Measurements from ENCODE around the gene ZNF462. TPM values are rescaled to one million over a fixed set of nuclear protein-coding genes. Genes with fewer than 3 reads are reported as not detected.

The ZNF462 gene
- total and polyA plus RNA-seq, 2 experiments from 2014 or later = 40.0 to 101 TPM

DNA sequence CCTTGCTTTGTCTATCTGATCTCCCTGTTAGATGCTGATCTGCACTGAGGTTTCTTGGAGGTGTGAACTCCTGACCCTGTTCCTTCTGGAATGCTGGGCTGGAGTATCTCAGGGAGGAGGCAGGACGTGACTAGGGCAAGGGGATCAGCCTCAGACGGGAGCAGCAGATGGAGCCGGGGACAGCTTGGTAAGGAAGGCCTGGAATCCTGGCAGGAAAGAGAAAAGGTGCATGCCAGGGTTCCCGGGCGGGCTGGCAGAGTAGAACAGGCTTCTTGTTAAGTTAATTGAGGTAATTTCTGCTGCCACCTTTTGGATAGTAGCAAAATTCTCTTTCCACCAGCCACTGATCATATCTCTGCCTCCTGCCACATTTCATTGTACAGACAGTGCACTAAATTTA lies 180.9 kb downstream of the ZNF462 start:
- Histone ChIP-seq H3F3A (replicated peaks; ENCODE audit: low read depth) (no peaks in the 10 kb centered on the region), H2AFZ (0 out of 2 replicates have a peak overlapping the region, but pooled peaks have one; percentile 43), H3K27me3 (ENCODE audit: insufficient read depth) (no peaks in the 10 kb centered on the region), H3K36me3 (ENCODE audit: insufficient read depth) (no peaks in the 10 kb centered on the region), H3K9me2 (ENCODE audit: insufficient read depth) (peaks cover 13% of the 10 kb centered on the region), H3K27ac (ENCODE audit: low read depth) (no peak overlapping the region), H3K4me2 (no peak overlapping the region), H3K4me3 (no peak overlapping the region), H4K20me1 (replicated peaks; ENCODE audit: insufficient read depth) (no peaks in the 10 kb centered on the region), H3K4me1 (ENCODE audit: insufficient read depth) (no peaks in the 10 kb centered on the region), H3K79me2 (replicated peaks; ENCODE audit: insufficient read depth) (no peaks in the 10 kb centered on the region)
- Mint-ChIP-seq H3K36me3 (ENCODE audit: low read depth) (peaks cover 3% of the 10 kb centered on the region; the same call in 1 of the 3 replicates), H3K4me3 (no peak overlapping the region), H3K27me3 (ENCODE audit: insufficient read depth, low read depth, poor library complexity) (no peaks in the 10 kb centered on the region), H3K27ac (no peak overlapping the region), H3K9me3 (no peaks in the 10 kb centered on the region; the same call in 2 of the 3 replicates), H3K4me1 (peaks cover 8% of the 10 kb centered on the region)
- TF ChIP-seq ZNF331 (CRISPR knock-in tag; IDR thresholded peaks at IDR 0.05; ENCODE audit: low read depth) (no peak), CREB1 (CRISPR knock-in tag; IDR thresholded peaks at IDR 0.05; ENCODE audit: low read depth) (no peak), STAT1 (IDR thresholded peaks at IDR 0.05; ENCODE audit: unreplicated experiment) (no peak), POLR2AphosphoS5 (IDR thresholded peaks at IDR 0.05; ENCODE audit: low read depth) (no peak), EZH2 (IDR thresholded peaks at IDR 0.05; ENCODE audit: low read depth, unreplicated experiment) (no peak), EZH2phosphoT487 (IDR thresholded peaks at IDR 0.05; ENCODE audit: unreplicated experiment) (no peak), NANOG (IDR thresholded peaks at IDR 0.05; ENCODE audit: borderline replicate concordance) (no peak), ZNF114 (CRISPR knock-in tag; IDR thresholded peaks at IDR 0.05) (no peak), ZNF462 (CRISPR knock-in tag; IDR thresholded peaks at IDR 0.05) (no peak), JUNB (IDR thresholded peaks at IDR 0.05; ENCODE audit: unreplicated experiment) (no peak)
- TF ChIP-seq, protein P1, sequence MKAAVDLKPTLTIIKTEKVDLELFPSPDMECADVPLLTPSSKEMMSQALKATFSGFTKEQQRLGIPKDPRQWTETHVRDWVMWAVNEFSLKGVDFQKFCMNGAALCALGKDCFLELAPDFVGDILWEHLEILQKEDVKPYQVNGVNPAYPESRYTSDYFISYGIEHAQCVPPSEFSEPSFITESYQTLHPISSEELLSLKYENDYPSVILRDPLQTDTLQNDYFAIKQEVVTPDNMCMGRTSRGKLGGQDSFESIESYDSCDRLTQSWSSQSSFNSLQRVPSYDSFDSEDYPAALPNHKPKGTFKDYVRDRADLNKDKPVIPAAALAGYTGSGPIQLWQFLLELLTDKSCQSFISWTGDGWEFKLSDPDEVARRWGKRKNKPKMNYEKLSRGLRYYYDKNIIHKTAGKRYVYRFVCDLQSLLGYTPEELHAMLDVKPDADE (IDR thresholded peaks at IDR 0.05) = no peak
- TF ChIP-seq, protein P2, sequence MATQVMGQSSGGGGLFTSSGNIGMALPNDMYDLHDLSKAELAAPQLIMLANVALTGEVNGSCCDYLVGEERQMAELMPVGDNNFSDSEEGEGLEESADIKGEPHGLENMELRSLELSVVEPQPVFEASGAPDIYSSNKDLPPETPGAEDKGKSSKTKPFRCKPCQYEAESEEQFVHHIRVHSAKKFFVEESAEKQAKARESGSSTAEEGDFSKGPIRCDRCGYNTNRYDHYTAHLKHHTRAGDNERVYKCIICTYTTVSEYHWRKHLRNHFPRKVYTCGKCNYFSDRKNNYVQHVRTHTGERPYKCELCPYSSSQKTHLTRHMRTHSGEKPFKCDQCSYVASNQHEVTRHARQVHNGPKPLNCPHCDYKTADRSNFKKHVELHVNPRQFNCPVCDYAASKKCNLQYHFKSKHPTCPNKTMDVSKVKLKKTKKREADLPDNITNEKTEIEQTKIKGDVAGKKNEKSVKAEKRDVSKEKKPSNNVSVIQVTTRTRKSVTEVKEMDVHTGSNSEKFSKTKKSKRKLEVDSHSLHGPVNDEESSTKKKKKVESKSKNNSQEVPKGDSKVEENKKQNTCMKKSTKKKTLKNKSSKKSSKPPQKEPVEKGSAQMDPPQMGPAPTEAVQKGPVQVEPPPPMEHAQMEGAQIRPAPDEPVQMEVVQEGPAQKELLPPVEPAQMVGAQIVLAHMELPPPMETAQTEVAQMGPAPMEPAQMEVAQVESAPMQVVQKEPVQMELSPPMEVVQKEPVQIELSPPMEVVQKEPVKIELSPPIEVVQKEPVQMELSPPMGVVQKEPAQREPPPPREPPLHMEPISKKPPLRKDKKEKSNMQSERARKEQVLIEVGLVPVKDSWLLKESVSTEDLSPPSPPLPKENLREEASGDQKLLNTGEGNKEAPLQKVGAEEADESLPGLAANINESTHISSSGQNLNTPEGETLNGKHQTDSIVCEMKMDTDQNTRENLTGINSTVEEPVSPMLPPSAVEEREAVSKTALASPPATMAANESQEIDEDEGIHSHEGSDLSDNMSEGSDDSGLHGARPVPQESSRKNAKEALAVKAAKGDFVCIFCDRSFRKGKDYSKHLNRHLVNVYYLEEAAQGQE (IDR thresholded peaks at IDR 0.05; ENCODE audit: unreplicated experiment) = no peak
- TF ChIP-seq, protein P3, sequence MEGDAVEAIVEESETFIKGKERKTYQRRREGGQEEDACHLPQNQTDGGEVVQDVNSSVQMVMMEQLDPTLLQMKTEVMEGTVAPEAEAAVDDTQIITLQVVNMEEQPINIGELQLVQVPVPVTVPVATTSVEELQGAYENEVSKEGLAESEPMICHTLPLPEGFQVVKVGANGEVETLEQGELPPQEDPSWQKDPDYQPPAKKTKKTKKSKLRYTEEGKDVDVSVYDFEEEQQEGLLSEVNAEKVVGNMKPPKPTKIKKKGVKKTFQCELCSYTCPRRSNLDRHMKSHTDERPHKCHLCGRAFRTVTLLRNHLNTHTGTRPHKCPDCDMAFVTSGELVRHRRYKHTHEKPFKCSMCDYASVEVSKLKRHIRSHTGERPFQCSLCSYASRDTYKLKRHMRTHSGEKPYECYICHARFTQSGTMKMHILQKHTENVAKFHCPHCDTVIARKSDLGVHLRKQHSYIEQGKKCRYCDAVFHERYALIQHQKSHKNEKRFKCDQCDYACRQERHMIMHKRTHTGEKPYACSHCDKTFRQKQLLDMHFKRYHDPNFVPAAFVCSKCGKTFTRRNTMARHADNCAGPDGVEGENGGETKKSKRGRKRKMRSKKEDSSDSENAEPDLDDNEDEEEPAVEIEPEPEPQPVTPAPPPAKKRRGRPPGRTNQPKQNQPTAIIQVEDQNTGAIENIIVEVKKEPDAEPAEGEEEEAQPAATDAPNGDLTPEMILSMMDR (conservative IDR thresholded peaks at IDR 0.05; ENCODE audit: low read depth in 2 of 2) = no peak
- DNase-seq (ENCODE audit: low spot score) (no peak), ATAC-seq (peak; percentile 39)
